Activated B cell treated with CpG ODN at 0.5 μM for 24 hours (primary cell): ENCODE data around the gene IGFBP6. TPM values are rescaled to one million over a fixed set of nuclear protein-coding genes. Genes with fewer than 3 reads are reported as not detected.

Experiments
- ATAC-seq: fragments of 200-7000 bp; cut with Tn5 transposase; one replicate; pipeline ENCODE4 v1.10.0; 2021; ENCODE audit warnings: low read depth, mild to moderate bottlenecking, moderate library complexity
- CTCF ChIA-PET: fragments of 350-600 bp; sonication (Branson Sonifier 250); formaldehyde crosslinking; loops from one replicate; lab custom pipeline; 2021; ENCODE audit warnings: antibody characterized with exemption; lab: Charles Lee
- POLR2A ChIA-PET: fragments of 350-600 bp; sonication (Branson Sonifier 250); formaldehyde crosslinking; loops from one replicate; lab custom pipeline; 2021; ENCODE audit warnings: antibody characterized with exemption; lab: Charles Lee
- DNase-seq: peaks from one replicate; pipeline ENCODE4 v3.0.0; 2022
- H3K27ac Mint-ChIP-seq: one replicate; pipeline ENCODE4 v1.8.0; 2020; ENCODE audit warnings: mixed read lengths
- H3K27me3 Mint-ChIP-seq: one replicate; pipeline ENCODE4 v1.8.0; 2021; ENCODE audit warnings: mixed read lengths
- H3K36me3 Mint-ChIP-seq: one replicate; pipeline ENCODE4 v1.8.0; 2021; ENCODE audit warnings: low read depth, mixed read lengths
- H3K4me1 Mint-ChIP-seq: one replicate; pipeline ENCODE4 v1.8.0; 2021; ENCODE audit warnings: mixed read lengths
- H3K4me3 Mint-ChIP-seq: one replicate; pipeline ENCODE4 v1.8.0; 2020; ENCODE audit warnings: mild to moderate bottlenecking, mixed read lengths
- H3K9me3 Mint-ChIP-seq: one replicate; pipeline ENCODE4 v1.8.0; 2020; ENCODE audit warnings: mixed read lengths
- CTCF ChIP-seq: fragments of 200-600 bp; IDR thresholded peaks from one replicate; pipeline ENCODE4 v1.8.0; 2022; ENCODE audit warnings: antibody characterized with exemption, mild to moderate bottlenecking
- intact Hi-C: fragments of 100-400 bp; cut with micrococcal nuclease; formaldehyde crosslinking; loops from one replicate; pipeline ENCODE4 v1.15.1; 2024
- total RNA-seq: library from RNA; stranded (reverse); gene quantifications from 2 replicates; pipeline ENCODE4 v1.2.3, GENCODE V29; 2022

The IGFBP6 gene
- total RNA-seq, 1 donor from 2014 or later: not detected

- Mint-ChIP-seq H3K4me3 (no peak within 1 kb of the TSS), H3K36me3 (no peaks in the 10 kb centered on the region), H3K27ac (peak within 1 kb of the TSS; percentile 30), H3K9me3 (no peaks in the 10 kb centered on the region), H3K4me1 (peaks cover 25% of the 10 kb centered on the region), H3K27me3 (no peaks in the 10 kb centered on the region)
- DNase-seq (no peak), ATAC-seq (peak; percentile 42)
- ChIA-PET CTCF (interaction anchor here (0.8 to 2.3 kb wide), 5 partner anchors 9 to 94 kb away, joined by 3 to 28 read pairs (median 4); no protein-coding TSS in a partner anchor), POLR2A (interaction anchor here (0.9 to 2.3 kb wide), 2 partner anchors 24 to 40 kb away, joined by 3 to 8 read pairs; partner anchors contain the start of gene SPRYD3)
- no peak for TF ChIP-seq CTCF
- intact Hi-C loops: no loop called here
These were observed 5.7 kb downstream of the IGFBP6 start, which contains the start of gene SOAT2 for GRCh38 chr12:53102883-53103807. TSS of gene SOAT2 (plus strand) at chr12:53103486. CDS start at chr12:53103578, 92 bp downstream.

GRCh38 chr12:53103860-53104305, 6.4 kb downstream of the IGFBP6 start:
- ChIA-PET POLR2A (interaction anchor here (2.3 kb wide), 1 partner anchor 25 kb away, joined by 8 read pairs; the partner anchor contains the start of gene SPRYD3), CTCF (interaction anchor here (1.9 to 2.3 kb wide), 2 partner anchors 10 to 37 kb away, joined by 4 to 28 read pairs; no protein-coding TSS in a partner anchor)
- Mint-ChIP-seq H3K4me1 (peaks cover 18% of the 10 kb centered on the region), H3K36me3 (no peaks in the 10 kb centered on the region), H3K27ac (no peak overlapping the region), H3K4me3 (no peak overlapping the region), H3K9me3 (no peaks in the 10 kb centered on the region), H3K27me3 (no peaks in the 10 kb centered on the region)
- DNase-seq: no peak
- intact Hi-C loops: no loop called here
- no peak for ATAC-seq
- TF ChIP-seq CTCF: no peak

- DNase-seq: no peak
- H3K27me3 Mint-ChIP-seq: no peaks in the 10 kb centered on the region
- CTCF ChIA-PET: no interaction called here
- ATAC-seq: no peak
- H3K27ac Mint-ChIP-seq: no peak overlapping the region
- no peak for TF ChIP-seq CTCF
- H3K4me1 Mint-ChIP-seq: peaks cover 13% of the 10 kb centered on the region
- H3K36me3 Mint-ChIP-seq: no peaks in the 10 kb centered on the region
- intact Hi-C loops: no loop called here
- H3K9me3 Mint-ChIP-seq: no peaks in the 10 kb centered on the region
- POLR2A ChIA-PET: interaction anchor here (0.7 kb wide), 1 partner anchor 201 kb away, joined by 5 read pairs; no protein-coding TSS in a partner anchor
- H3K4me3 Mint-ChIP-seq: no peak overlapping the region
These were observed 7.8 kb downstream of the IGFBP6 start for GRCh38 chr12:53105256-53105655.

GRCh38 chr12:53105712-53106439, 8.4 kb downstream of the IGFBP6 start:
- intact Hi-C loops: no loop called here
- ChIA-PET CTCF (no interaction called here), POLR2A (no interaction called here)
- no peak for TF ChIP-seq CTCF
- Mint-ChIP-seq H3K4me1 (peaks cover 13% of the 10 kb centered on the region), H3K27ac (no peak overlapping the region), H3K4me3 (no peak overlapping the region), H3K9me3 (no peaks in the 10 kb centered on the region), H3K27me3 (no peaks in the 10 kb centered on the region), H3K36me3 (no peaks in the 10 kb centered on the region)
- no peak for ATAC-seq
- DNase-seq: no peak
